Measurements from ENCODE around the gene SEC14L1. TPM values are rescaled to one million over a fixed set of nuclear protein-coding genes. Genes with fewer than 3 reads are reported as not detected.
"Not testable (repeated sequence)": the region's sequence is repeated elsewhere in the genome, so short reads cannot be mapped to it uniquely, and the experiment has no call there.

Gene SEC14L1
- total and polyA plus RNA-seq, 2 donors from 2014 or later = 49.2 to 157 TPM

- FAIRE-seq (no peak), DNase-seq (peak in 2 of 5 donors; percentile 53 to 85)
- H3K9me3 ChIP-seq (ENCODE audit: control insufficient read depth in 2 of 3, insufficient read depth in 1 of 3, low read length in 3 of 3) = no peaks in the 10 kb centered on the region
- H3K27me3 ChIP-seq (ENCODE audit: control insufficient read depth, insufficient read depth, low read length) = no peaks in the 10 kb centered on the region
- H3K27ac ChIP-seq (ENCODE audit: low read depth in 2 of 2, low read length in 2 of 2) = no peak overlapping the region
- no peak overlapping the region for H3K4me3 ChIP-seq (ENCODE audit: low read length in 3 of 3)
- no peak overlapping the region for H3K9ac ChIP-seq (ENCODE audit: low read length in 3 of 3)
- peaks cover 3 to 23% (median 21%) of the 10 kb centered on the region in 3 donors for H3K4me1 ChIP-seq (ENCODE audit: control insufficient read depth in 2 of 3, insufficient read depth in 2 of 3, low read depth in 1 of 3, low read length in 3 of 3)
- peaks cover 0 to 4% (median 1%) of the 10 kb centered on the region in 3 donors for H3K36me3 ChIP-seq (ENCODE audit: control insufficient read depth in 2 of 3, insufficient read depth in 3 of 3, low read length in 3 of 3)
- intact Hi-C loops (cut with DNase I) = loop anchor here (10.0 kb wide), 1 partner anchor 105 kb away; no protein-coding TSS in a partner anchor
- TF ChIP-seq, protein P1, sequence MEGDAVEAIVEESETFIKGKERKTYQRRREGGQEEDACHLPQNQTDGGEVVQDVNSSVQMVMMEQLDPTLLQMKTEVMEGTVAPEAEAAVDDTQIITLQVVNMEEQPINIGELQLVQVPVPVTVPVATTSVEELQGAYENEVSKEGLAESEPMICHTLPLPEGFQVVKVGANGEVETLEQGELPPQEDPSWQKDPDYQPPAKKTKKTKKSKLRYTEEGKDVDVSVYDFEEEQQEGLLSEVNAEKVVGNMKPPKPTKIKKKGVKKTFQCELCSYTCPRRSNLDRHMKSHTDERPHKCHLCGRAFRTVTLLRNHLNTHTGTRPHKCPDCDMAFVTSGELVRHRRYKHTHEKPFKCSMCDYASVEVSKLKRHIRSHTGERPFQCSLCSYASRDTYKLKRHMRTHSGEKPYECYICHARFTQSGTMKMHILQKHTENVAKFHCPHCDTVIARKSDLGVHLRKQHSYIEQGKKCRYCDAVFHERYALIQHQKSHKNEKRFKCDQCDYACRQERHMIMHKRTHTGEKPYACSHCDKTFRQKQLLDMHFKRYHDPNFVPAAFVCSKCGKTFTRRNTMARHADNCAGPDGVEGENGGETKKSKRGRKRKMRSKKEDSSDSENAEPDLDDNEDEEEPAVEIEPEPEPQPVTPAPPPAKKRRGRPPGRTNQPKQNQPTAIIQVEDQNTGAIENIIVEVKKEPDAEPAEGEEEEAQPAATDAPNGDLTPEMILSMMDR (IDR thresholded peaks at IDR 0.05; ENCODE audit: borderline replicate concordance, extremely low read depth, insufficient read depth) = no peak
Observed at GRCh38 chr17:77099997-77100396, 40.8 kb upstream of the SEC14L1 start.

GRCh38 chr17:77101521-77102410, 39.0 kb upstream of the SEC14L1 start:
- Histone ChIP-seq H3K9ac (ENCODE audit: low read length in 3 of 3) (no peak overlapping the region), H3K27me3 (ENCODE audit: control insufficient read depth, insufficient read depth, low read length) (no peaks in the 10 kb centered on the region), H3K36me3 (ENCODE audit: control insufficient read depth in 2 of 3, insufficient read depth in 3 of 3, low read length in 3 of 3) (no peaks in the 10 kb centered on the region), H3K4me1 (ENCODE audit: control insufficient read depth in 2 of 3, insufficient read depth in 2 of 3, low read depth in 1 of 3, low read length in 3 of 3) (peaks cover 3 to 23% (median 21%) of the 10 kb centered on the region in 3 donors), H3K9me3 (ENCODE audit: control insufficient read depth in 2 of 3, insufficient read depth in 1 of 3, low read length in 3 of 3) (no peaks in the 10 kb centered on the region), H3K27ac (ENCODE audit: low read depth in 2 of 2, low read length in 2 of 2) (no peak overlapping the region), H3K4me3 (ENCODE audit: low read length in 3 of 3) (no peak overlapping the region)
- intact Hi-C loops (cut with DNase I) = no loop called here
- FAIRE-seq = no peak
- no peak for DNase-seq
- TF ChIP-seq, protein P1 (IDR thresholded peaks at IDR 0.05; ENCODE audit: borderline replicate concordance, extremely low read depth, insufficient read depth) = no peak

- intact Hi-C loops (cut with DNase I); FAIRE-seq; H3K4me3 ChIP-seq (ENCODE audit: low read length in 3 of 3); H3K27me3 ChIP-seq (ENCODE audit: control insufficient read depth, insufficient read depth, low read length); DNase-seq; H3K9ac ChIP-seq (ENCODE audit: low read length in 3 of 3); H3K36me3 ChIP-seq (ENCODE audit: control insufficient read depth in 2 of 3, insufficient read depth in 3 of 3, low read length in 3 of 3); H3K27ac ChIP-seq (ENCODE audit: low read depth in 2 of 2, low read length in 2 of 2); H3K9me3 ChIP-seq (ENCODE audit: control insufficient read depth in 2 of 3, insufficient read depth in 1 of 3, low read length in 3 of 3): not testable (repeated sequence)
- peaks cover 3 to 21% (median 20%) of the 10 kb centered on the region in 3 donors for H3K4me1 ChIP-seq (ENCODE audit: control insufficient read depth in 2 of 3, insufficient read depth in 2 of 3, low read depth in 1 of 3, low read length in 3 of 3)
Observed at GRCh38 chr17:77102411-77103134, 38.2 kb upstream of the SEC14L1 start.

DNA sequence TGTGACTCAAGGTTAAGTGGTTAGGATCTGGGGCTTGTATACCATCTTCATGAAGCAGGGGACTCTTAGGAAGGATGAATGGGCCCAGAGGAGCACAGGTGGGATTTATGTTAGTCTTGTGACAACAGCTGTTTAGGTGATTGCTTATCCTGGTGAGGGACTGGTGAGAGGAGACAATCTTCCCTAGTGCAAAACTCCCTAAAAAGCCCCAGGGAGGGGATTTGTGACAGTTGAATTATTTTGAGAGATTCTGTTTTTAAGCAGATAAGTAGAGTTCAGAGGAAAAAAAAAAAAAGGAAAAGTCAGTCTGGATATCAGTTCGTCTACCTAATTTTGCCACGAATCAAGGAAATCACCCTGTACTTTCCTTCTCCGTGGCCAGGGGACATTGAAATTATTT, 35.1 kb upstream of the SEC14L1 start:
- peak overlapping the region in 1 of 2 donors; percentile 35 for H3K27ac ChIP-seq (ENCODE audit: low read depth in 2 of 2, low read length in 2 of 2)
- H3K9ac ChIP-seq (ENCODE audit: low read length in 3 of 3) = no peak overlapping the region
- intact Hi-C loops (cut with DNase I) = no loop called here

More for the DNA sequence above, 35.1 kb upstream of the SEC14L1 start:
- Histone ChIP-seq H3K9me3 (ENCODE audit: control insufficient read depth in 2 of 3, insufficient read depth in 1 of 3, low read length in 3 of 3) (no peaks in the 10 kb centered on the region), H3K4me1 (ENCODE audit: control insufficient read depth in 2 of 3, insufficient read depth in 2 of 3, low read depth in 1 of 3, low read length in 3 of 3) (peaks cover 5 to 12% (median 7%) of the 10 kb centered on the region in 3 donors), H3K4me3 (ENCODE audit: low read length in 3 of 3) (no peak overlapping the region), H3K36me3 (ENCODE audit: control insufficient read depth in 2 of 3, insufficient read depth in 3 of 3, low read length in 3 of 3) (no peaks in the 10 kb centered on the region), H3K27me3 (ENCODE audit: control insufficient read depth, insufficient read depth, low read length) (no peaks in the 10 kb centered on the region)
- DNase-seq (no peak), FAIRE-seq (no peak)
- TF ChIP-seq, protein P1 (IDR thresholded peaks at IDR 0.05; ENCODE audit: borderline replicate concordance, extremely low read depth, insufficient read depth) = no peak

Measured in kidney (tissue), 14 donors.